ENCODE results near the gene LNX2. TPM values are rescaled to one million over a fixed set of nuclear protein-coding genes. Genes with fewer than 3 reads are reported as not detected.

LNX2 gene
- total RNA-seq, 1 experiment from 2014 or later, result 4.1 TPM

DNA sequence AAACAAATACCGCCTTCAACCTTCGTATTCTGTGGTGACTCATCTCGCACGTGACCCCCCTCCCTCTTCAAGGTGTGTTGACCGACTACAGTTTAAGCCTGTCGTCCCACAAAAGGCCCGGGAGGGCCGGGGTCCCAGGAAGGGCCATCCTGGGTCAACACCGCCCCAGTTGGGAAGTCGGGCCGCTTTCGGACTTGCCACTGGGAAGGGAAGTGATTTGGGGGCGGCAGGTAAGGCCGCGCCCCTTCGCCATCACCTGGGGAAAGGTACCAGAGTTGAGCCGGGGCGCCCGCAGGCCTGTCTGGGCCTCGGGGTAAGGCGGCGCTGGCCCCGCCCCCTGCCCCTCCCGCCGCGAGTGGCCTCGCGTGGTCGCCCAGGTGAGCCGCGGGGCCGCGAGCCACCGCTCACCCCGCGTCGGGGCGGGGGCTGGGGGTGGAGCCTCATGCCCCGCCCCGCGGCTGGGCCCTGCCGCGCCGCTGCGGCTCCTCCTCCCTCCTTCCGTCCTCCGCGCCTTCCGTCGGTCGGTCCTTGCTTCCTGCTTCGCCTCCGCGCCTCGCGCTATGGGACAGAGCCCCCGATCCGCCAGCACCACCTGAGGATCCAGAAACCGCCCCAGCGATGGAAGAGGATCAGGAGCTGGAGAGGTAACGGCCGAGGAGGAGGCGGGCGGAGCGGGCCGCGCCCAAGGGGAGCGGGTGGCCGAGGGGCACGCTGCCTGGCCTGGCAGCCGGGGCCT, 1.2 kb upstream of the LNX2 start, which contains the start of gene POLR1D:
Gene POLR1D, plus strand, starts transcription at position 527 of the 736 bp plus-strand sequence. Its CDS starts 92 bp downstream, at position 619.
- peak; percentile 87 for DNase-seq (ENCODE audit: low read depth)
- in situ Hi-C loops (cut with HindIII; ENCODE audit: low pct_unique_long_range_greater_than_20kb, low sequenced_read_pairs), result no loop called here

DNA sequence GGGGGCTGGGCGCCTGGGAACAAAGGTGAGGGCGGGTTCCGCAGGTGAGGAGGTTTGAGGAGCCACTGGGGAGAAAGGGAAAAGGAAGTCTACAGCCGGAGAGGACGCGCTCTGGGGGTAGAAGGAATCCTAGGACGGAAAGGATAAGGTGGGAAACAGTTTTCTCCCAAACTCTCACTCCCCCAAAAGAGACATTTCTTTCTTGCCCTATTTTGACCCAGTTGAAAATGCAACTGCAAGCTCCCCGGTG, 712 bp upstream of the LNX2 start:
- DNase-seq (ENCODE audit: low read depth), result no peak
- in situ Hi-C loops (cut with HindIII; ENCODE audit: low pct_unique_long_range_greater_than_20kb, low sequenced_read_pairs), result no loop called here

DNA sequence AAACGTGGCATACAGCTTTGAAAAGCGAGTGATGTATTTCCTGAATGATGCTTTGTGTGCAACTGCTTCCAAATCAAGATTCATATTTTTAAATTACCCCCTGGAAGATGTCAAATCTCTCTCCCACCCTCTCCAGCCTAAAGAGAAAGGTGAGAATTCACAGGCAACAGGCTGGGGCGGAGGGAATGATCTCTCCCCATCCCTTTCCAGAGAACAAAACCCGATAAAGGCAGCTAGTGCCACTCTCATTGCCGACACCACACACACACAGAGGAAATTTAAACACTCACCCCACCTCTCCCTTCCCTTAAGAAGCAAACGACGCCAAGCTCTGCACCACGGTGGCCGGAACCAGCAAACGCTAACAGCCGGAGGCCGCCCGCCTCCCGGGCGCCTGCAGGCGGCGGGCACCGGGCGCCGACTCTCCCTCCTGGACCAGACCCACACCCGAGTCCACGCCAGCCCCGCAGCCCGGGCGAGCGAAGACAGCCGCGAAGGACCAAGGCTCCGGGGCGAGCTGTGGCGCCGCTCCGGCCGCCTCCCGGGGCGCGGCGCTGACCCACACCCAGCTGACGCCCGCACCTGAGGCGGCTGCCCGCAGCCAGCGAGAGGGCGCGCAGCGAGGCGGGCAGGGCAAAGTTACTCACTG, 477 bp downstream of the LNX2 start:
- in situ Hi-C loops (cut with HindIII; ENCODE audit: low pct_unique_long_range_greater_than_20kb, low sequenced_read_pairs), result no loop called here
- DNase-seq (ENCODE audit: low read depth), result no peak

DNA sequence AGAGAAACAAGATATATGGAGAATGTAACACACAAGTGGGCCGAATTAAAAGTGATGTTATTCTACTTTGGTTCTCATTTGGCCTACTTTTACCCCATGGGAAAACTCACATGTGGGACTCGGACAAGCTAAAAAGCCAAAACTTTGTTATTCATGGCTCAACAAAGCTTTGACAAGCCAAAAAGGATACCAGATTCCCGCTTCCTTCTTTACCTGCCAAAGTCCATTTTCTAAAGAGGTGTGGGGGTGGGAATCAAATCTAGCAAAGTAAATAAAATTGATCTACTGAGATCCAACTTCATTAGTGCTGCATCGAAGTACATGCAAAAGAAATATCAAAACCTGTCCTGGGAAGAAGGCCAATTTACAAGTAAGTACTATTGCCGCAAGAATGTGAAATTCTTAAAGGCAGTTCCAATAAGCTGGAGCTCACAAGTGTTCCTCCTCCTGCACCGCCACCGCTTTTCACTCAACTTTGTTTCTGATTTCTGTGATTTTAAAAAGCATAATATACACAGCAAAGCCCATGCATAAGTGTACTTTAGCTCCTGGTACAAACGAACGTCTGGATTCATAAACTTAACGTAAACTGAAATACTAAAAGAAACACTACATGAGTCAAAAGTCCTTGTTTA, 1.1 kb downstream of the LNX2 start:
- no peak for DNase-seq (ENCODE audit: low read depth)
- in situ Hi-C loops (cut with HindIII; ENCODE audit: low pct_unique_long_range_greater_than_20kb, low sequenced_read_pairs), result no loop called here

DNA sequence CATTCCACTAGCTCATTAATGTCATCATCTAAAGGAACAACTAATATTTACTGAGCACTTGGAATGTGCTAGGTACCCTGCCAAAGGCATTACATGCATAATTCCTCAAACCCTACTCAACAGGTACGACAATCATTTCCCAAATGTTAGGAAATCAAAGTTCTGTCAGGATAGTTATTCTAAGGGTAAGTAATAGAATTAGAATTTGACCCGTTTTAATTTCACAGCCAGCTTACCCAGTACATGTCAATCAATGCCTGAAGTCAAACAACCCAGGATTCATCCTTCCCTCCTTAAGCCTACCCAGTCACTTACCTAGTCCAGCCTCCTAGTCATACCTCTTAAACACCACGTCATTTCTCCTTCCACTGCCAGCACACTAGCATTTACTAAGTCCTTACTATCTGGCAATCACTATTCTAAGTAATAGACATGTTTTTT, 2.4 kb downstream of the LNX2 start:
- in situ Hi-C loops (cut with HindIII; ENCODE audit: low pct_unique_long_range_greater_than_20kb, low sequenced_read_pairs), result no loop called here
- no peak for DNase-seq (ENCODE audit: low read depth)

DNA sequence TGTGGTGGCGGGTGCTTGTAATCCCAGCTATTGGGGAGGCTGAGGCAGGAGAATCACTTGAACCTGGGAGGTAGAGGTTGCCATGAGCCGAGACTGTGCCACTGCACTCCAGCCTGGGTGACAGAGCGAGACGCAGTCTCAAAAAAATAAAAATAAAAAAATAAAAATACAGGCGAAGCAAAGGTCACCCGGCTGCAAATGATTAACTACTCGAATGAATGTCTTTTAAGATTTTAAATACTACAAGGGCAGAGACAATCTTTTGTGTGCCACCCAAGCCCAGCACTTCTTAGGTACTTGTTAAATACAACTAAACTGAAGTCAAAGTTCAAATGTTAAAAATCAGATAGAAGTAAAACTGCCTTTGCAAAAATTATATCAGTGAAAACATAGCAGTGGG, 6.7 kb downstream of the LNX2 start:
- in situ Hi-C loops (cut with HindIII; ENCODE audit: low pct_unique_long_range_greater_than_20kb, low sequenced_read_pairs), result no loop called here

DNA sequence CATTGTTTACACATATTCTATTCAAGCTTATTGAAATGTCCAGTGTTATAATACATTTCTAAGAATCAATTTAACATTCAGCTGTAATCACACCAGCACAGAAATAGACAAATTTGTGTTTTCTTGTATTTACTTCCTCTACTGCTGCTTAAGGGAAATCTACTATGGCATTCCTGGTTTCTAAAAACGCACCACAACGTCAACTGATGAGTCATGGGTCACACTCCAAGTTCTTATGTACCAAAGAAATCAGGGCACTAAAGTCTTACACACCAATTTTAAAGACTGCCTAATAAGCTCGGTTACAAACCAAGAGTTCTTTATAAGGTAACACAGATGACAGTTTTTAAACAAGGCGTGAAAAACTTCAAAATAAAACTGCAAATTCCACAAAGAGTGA, 13.2 kb downstream of the LNX2 start:
- peak; percentile 43 for DNase-seq (ENCODE audit: low read depth)
- in situ Hi-C loops (cut with HindIII; ENCODE audit: low pct_unique_long_range_greater_than_20kb, low sequenced_read_pairs), result no loop called here

More for the DNA sequence above, 6.7 kb downstream of the LNX2 start:
- DNase-seq (ENCODE audit: low read depth), result no peak

DNA sequence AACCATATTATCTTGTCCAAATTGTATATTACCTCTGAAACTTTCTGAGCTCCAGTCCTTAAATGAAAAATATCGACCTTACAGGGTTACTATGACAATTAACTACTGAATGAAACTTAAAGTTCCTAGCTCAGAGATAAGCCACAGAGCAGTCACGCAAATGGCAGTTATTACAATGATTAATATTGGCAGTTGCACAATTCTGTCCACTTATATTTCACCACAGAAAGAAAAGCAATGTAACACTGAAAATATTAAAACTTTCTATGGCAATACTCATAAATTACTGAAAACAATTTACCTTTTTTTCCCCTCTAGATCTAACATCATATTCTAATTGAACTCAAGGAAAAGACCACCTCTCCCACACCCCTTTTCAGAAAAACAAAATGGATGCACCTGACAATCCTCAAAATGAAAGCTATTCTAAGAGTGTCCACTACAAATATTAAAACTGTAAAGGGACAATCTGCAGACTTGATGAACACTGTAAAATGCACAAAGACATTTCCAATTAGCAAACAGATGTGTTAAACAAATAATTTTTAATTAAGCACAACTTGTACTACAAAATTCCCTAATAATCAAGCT, 14.6 kb downstream of the LNX2 start:
- in situ Hi-C loops (cut with HindIII; ENCODE audit: low pct_unique_long_range_greater_than_20kb, low sequenced_read_pairs), result no loop called here
- DNase-seq (ENCODE audit: low read depth), result no peak

DNA sequence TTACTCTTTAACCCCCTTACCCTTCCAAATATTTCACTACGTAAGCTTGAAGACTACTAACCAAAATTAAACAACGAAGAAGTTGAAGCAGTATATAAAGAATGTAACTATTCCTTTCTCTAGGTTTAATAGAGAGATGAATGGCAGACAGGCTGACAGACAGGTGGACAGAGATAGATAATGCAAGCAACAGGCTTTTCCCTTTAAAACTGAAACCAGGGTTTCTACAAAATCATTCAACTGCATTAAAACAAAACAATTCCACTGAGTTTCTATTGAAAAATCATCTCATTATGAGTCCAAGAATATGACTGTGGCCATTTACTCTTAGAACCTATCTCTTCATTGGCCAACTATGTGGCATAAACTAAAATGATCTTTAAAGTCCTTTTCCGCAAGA, 15.2 kb downstream of the LNX2 start:
- in situ Hi-C loops (cut with HindIII; ENCODE audit: low pct_unique_long_range_greater_than_20kb, low sequenced_read_pairs), result no loop called here

DNA sequence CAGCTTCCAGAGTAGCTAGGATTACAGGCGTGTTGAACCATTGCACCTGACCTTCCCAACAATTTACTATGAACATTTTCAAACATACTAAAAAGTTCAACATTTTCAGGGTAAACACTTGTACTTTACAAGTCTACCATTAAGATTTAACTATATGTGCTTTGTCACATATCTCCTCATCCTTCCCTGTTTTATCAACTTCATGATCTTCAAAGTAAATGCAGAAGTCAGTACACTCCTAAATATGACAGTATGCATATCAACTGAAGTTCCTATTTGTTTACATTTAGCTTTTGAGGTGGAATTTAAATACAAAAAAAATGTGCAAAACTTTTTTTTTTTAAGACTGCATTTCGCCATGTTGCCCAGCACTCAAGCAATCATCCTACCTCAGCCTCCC, 18.5 kb downstream of the LNX2 start:
- in situ Hi-C loops (cut with HindIII; ENCODE audit: low pct_unique_long_range_greater_than_20kb, low sequenced_read_pairs), result no loop called here
- DNase-seq (ENCODE audit: low read depth), result no peak

More for the DNA sequence above, 15.2 kb downstream of the LNX2 start:
- no peak for DNase-seq (ENCODE audit: low read depth)

DNA sequence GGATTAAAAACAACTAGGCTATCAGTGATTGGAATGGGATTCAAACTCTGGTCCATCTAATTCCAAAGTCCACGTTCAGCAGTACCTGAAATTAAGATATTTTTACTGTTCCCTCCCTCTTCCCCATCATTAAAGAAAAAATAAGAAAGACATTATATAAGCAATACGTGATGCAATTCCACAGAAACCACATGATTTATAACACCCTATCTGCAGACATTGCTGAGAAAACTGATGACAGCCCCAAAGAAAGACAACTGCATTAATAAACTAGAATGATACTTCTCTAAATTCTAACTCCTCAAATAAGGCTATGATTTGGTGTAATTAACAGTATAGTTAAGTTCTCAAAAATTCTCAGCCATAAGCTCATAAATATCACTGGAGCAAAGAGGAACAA, 19.1 kb downstream of the LNX2 start:
- in situ Hi-C loops (cut with HindIII; ENCODE audit: low pct_unique_long_range_greater_than_20kb, low sequenced_read_pairs), result no loop called here

DNA sequence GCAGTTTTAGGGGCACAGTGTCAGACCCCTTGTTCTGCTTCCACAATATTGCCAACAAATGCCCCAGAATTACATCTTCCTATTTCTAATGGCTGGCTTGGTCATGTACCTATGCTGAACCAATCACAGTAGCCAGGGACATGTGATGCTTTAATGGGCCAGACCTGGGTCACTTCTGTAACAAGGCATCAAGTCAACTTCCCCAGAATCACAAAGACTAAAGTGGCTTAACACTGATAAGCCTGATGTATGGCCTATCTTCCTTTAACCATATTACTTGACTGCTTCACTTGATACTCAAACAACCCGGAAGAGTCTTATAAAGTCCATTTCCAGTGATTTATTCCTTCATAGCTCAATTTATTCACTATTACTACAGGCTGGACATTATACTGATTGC, 19.6 kb downstream of the LNX2 start:
- no peak for DNase-seq (ENCODE audit: low read depth)
- in situ Hi-C loops (cut with HindIII; ENCODE audit: low pct_unique_long_range_greater_than_20kb, low sequenced_read_pairs), result no loop called here

More for the DNA sequence above, 19.1 kb downstream of the LNX2 start:
- no peak for DNase-seq (ENCODE audit: low read depth)

DNA sequence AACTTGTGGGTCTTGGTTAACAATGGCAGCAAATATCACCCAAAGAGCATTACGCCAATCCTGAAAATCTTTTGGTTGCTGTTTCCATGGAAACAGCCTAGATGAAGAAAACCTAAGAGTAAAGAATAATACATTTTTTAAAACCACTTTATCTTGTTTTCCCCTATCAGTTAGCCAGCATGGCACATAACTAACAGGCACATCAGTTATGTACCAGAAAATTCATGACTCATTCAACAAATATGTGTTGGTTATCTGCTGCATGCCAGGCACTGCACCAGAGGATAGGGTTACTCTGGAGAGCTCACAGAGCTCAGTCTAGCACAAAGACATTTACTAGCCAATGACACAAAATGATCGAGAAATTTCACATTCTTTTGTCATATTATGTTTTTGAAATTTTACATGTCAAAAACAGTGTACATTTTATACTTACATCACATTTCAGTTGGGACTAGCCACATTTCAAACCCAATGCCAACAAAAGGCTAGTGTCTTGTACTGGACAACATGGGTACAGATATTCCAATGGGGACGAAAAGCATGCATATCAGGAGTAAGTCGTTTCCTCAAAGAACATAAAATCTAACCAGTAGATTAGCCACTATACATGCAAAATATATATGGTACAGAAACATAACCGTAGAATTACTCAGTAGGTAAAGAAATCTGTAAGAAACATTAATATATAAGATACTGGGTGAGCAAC, 20.3 kb downstream of the LNX2 start:
- peak; percentile 52 for DNase-seq (ENCODE audit: low read depth)
- in situ Hi-C loops (cut with HindIII; ENCODE audit: low pct_unique_long_range_greater_than_20kb, low sequenced_read_pairs), result no loop called here

DNA sequence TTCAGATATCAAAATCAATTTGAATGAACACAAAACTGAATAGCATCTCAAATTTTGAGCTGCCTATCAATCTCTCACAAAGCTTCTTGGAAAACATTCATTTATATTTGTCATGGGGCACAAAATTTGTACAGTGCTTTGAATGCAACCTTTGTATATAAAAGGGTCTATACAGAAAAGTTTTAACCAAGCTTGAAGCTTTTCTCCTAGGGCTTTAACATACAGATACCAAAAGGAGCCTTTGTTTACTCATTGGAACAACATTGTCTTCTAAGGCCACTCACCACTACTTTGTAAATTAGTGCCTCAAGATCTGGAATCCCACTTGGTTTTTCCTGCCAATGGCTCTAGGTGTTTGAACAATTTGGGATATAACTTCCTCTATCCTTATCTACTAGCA, 21.2 kb downstream of the LNX2 start:
- DNase-seq (ENCODE audit: low read depth), result no peak
- in situ Hi-C loops (cut with HindIII; ENCODE audit: low pct_unique_long_range_greater_than_20kb, low sequenced_read_pairs), result no loop called here

DNA sequence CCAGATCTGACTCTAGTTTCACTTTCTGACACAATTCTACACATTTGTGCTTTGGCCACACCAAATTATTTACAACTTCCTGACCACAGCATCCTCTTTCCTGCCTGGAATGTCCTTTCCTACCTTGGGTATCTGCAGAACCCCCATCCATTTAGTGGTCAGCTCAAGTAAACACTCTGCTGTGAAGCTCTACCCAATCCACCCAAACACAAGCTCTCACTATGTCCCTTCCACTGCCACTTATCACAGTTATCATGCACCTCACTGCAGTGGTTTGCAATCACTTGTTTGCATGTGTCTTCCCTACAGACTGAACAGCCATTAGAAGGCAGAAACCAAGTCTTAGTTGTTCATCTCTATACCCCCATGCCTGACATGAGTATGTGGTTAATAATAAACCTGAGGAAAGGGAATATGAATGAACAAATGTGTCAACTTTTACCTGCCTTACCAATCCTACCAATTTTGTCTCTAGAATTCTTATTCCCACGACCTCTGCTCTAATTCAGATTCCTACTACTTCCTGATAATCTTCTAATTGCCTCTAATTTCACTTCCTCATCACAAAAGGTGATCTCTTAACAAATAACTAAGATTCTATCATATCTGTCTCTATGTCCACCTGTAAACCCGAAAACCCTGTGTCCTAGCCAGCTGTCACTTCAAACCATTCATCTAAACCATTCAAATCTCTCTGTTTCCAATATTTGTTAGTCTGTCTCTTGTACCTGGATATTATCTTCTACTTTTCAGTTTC, 25.1 kb downstream of the LNX2 start:
- in situ Hi-C loops (cut with HindIII; ENCODE audit: low pct_unique_long_range_greater_than_20kb, low sequenced_read_pairs), result no loop called here
- no peak for DNase-seq (ENCODE audit: low read depth)

DNA sequence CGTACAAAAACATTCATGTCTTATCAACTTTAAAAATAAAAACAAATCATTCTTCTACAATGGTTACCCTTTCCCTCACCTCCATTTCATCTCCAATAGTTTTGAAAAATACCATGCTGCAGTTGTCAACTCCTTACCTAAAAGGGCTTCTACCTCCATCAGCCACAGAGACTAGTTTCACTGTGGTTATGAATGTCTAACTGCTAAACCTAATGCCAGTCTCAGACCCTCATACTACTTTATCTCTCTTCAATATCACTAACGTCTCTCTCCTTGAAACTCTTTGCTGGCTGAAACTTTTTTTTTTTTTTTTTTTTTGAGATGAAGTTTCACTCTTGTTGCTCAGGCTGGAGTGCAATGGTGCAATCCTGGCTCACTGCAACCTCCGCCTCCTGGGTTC, 27.1 kb downstream of the LNX2 start:
- DNase-seq (ENCODE audit: low read depth), result no peak
- in situ Hi-C loops (cut with HindIII; ENCODE audit: low pct_unique_long_range_greater_than_20kb, low sequenced_read_pairs), result no loop called here

DNA sequence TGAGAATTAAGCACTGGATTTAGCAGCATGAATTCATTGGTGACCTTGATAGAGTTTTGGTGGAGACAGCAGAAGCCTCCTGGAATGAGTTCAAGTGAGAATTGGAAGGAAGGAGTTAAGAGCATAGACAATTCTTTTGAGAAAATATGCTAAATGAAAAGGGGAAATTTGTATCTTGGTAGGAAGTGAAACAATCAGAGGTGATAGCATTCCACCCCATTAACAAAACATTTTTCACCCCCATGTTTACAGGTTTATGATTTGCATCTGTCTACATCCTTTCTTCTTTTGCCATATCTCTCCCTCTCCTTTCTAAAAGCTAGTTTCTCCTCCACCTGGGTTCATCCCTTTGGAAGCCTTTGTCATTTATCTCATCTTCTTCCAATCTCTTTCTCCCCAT, 27.5 kb downstream of the LNX2 start:
- no peak for DNase-seq (ENCODE audit: low read depth)
- in situ Hi-C loops (cut with HindIII; ENCODE audit: low pct_unique_long_range_greater_than_20kb, low sequenced_read_pairs), result no loop called here

DNA sequence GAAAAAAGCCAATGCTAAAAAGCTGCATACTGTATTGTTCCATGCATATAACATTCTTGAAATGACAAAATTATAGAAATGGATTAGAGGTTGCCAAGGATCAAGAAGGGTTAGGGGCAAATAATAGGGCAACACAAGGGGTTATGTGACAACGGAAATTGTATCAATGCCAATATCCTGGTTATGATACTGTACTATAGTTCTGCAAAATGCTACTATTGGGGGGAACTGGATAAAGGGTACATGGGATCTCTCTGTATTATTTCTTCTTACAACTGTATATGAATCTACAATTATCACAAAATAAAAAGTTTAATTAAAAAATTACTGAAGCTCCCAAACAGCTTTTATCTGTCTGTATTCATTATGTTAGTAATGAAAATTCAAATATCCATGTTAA, 31.9 kb downstream of the LNX2 start:
- in situ Hi-C loops (cut with HindIII; ENCODE audit: low pct_unique_long_range_greater_than_20kb, low sequenced_read_pairs), result no loop called here
- no peak for DNase-seq (ENCODE audit: low read depth)
